A549 (cell line): ENCODE measurements around the gene SIM1. TPM values are rescaled to one million over a fixed set of nuclear protein-coding genes. Genes with fewer than 3 reads are reported as not detected.
A peak's percentile ranks its signal among the peaks of the same experiment; 100 is the strongest.

ENCODE experiments used
- ATAC-seq, 2 experiments: fragments of 200-7000 bp in 1 of 2; fragments of >200 bp in 1 of 2; cut with Nextera tagmentation in 1 of 2; cut with Tn5 transposase in 1 of 2; 3 replicates each; pipeline versions ENCODE4 v1.8.0 to v1.9.1; 2018 to 2020; ENCODE audit warnings: mild to moderate bottlenecking in 1 of 2, moderate library complexity in 1 of 2
- CTCF ChIA-PET: fragments of 300-600 bp; sonication (Branson Sonifier 250); formaldehyde crosslinking; extraction: SDS; loops from one replicate; lab custom pipeline; 2021; ENCODE audit warnings: antibody characterized with exemption, inconsistent platforms; lab: Yijun Ruan, JAX
- POLR2A ChIA-PET: fragments of 350-600 bp; formaldehyde crosslinking; extraction: SDS; loops from one replicate; lab custom pipeline; 2021; ENCODE audit warnings: antibody characterized with exemption, inconsistent platforms; lab: Yijun Ruan, JAX
- DNase-seq, 2 experiments: peaks; one replicate each; pipeline versions ENCODE4 v3.0.0 to v3.0.0-alpha.2; 2011 to 2016; ENCODE audit warnings: low read depth in 1 of 2, low spot score in 1 of 2
- FAIRE-seq: peaks from 2 replicates; lab custom pipeline; 2011; peaks lifted over from hg19 to GRCh38; lab: Jason Lieb, UNC
- H3K27ac ChIP-seq, 2 experiments: fragments of >200 bp; sonication (Bioruptor Twin); formaldehyde crosslinking; 3 replicates each; pipeline ENCODE4 v1.5.1; 2016 to 2017
- H3K4me1 ChIP-seq: fragments of >200 bp; sonication (Bioruptor Twin); formaldehyde crosslinking; 3 replicates; pipeline ENCODE4 v1.6.1; 2016
- H3K4me2 ChIP-seq: fragments of >200 bp; sonication (Bioruptor Twin); formaldehyde crosslinking; 3 replicates; pipeline ENCODE4 v1.6.1; 2016
- H3K4me3 ChIP-seq: fragments of >200 bp; sonication (Bioruptor Twin); formaldehyde crosslinking; 3 replicates; pipeline ENCODE4 v1.5.1; 2016
- H3K9me3 ChIP-seq: fragments of >200 bp; sonication (Bioruptor Twin); formaldehyde crosslinking; 3 replicates; pipeline ENCODE4 v1.6.1; 2016
- CHD2 ChIP-seq: fragments of 150-350 bp; IDR thresholded peaks from 2 replicates; pipeline ENCODE4 v1.6.1; 2014; ENCODE audit warnings: low read length; ENCODE audit not compliant: partially characterized antibody
- EHF ChIP-seq: fragments of 250-450 bp; sonication (Bioruptor Pico); IDR thresholded peaks from 2 replicates; pipeline ENCODE4 v1.5.0; 2020; ENCODE audit warnings: mild to moderate bottlenecking
- FOSL2 ChIP-seq, 2 experiments: fragments of 450-650 bp in 1 of 2; fragments of >200 bp in 1 of 2; sonication (Bioruptor Twin) in 1 of 2; formaldehyde crosslinking; IDR thresholded peaks; 2 replicates each; pipeline versions ENCODE4 v1.5.0 to v1.6.1; 2016 to 2020; ENCODE audit warnings: mild to moderate bottlenecking in 1 of 2, moderate library complexity in 1 of 2
- FOXS1 ChIP-seq: fragments of 250-450 bp; sonication (Bioruptor Pico); IDR thresholded peaks from 2 replicates; pipeline ENCODE4 v1.5.0; 2020; ENCODE audit warnings: mild to moderate bottlenecking, moderate library complexity
- HMGXB4 ChIP-seq: fragments of 250-450 bp; sonication (Bioruptor Pico); IDR thresholded peaks from 2 replicates; pipeline ENCODE4 v1.5.0; 2021; ENCODE audit warnings: mild to moderate bottlenecking, moderate library complexity, borderline replicate concordance
- HOXA7 ChIP-seq: fragments of 250-450 bp; sonication (Bioruptor Pico); IDR thresholded peaks from 2 replicates; pipeline ENCODE4 v1.5.0; 2020; ENCODE audit warnings: mild to moderate bottlenecking, moderate library complexity
- HOXB5 ChIP-seq: fragments of 250-450 bp; sonication (Bioruptor Pico); IDR thresholded peaks from 2 replicates; pipeline ENCODE4 v1.5.0; 2020; ENCODE audit warnings: mild to moderate bottlenecking, moderate library complexity
- KDM1A ChIP-seq: fragments of 200-600 bp; sonication (generic); IDR thresholded peaks from 2 replicates; pipeline ENCODE4 v1.6.1; 2016; ENCODE audit warnings: low read depth, mild to moderate bottlenecking
- MAX ChIP-seq: IDR thresholded peaks from 2 replicates; pipeline ENCODE4 v1.6.1; 2012
- NFE2L2 ChIP-seq: fragments of 150-350 bp; conservative IDR thresholded peaks from 2 replicates; pipeline ENCODE4 v1.6.1; 2014; ENCODE audit warnings: low read length
- NPAS2 ChIP-seq: fragments of 250-450 bp; sonication (Bioruptor Pico); IDR thresholded peaks from 2 replicates; pipeline ENCODE4 v1.8.0; 2022; ENCODE audit warnings: mild to moderate bottlenecking, moderate library complexity, borderline replicate concordance
- NR3C1 ChIP-seq: fragments of >200 bp; sonication (Bioruptor Twin); formaldehyde crosslinking; IDR thresholded peaks from 3 replicates; pipeline ENCODE4 v1.6.1; 2017
- PBX3 ChIP-seq: IDR thresholded peaks from 2 replicates; pipeline ENCODE4 v1.6.1; 2012
- PHF8 ChIP-seq: fragments of 200-600 bp; sonication (generic); IDR thresholded peaks from 2 replicates; pipeline ENCODE4 v1.6.1; 2016; ENCODE audit warnings: low read depth, mild to moderate bottlenecking, antibody characterized with exemption, moderate library complexity, borderline replicate concordance
- RARB ChIP-seq: fragments of 250-450 bp; sonication (Bioruptor Pico); IDR thresholded peaks from 2 replicates; pipeline ENCODE4 v1.8.0; 2021; ENCODE audit warnings: mild to moderate bottlenecking, moderate library complexity
- RCOR1 ChIP-seq: fragments of 150-350 bp; IDR thresholded peaks from 2 replicates; pipeline ENCODE4 v1.6.1; 2014; ENCODE audit warnings: antibody characterized with exemption, low read length, low read depth
- REST ChIP-seq: fragments of 200-600 bp; sonication (generic); IDR thresholded peaks from 2 replicates; pipeline ENCODE4 v1.6.1; 2016; ENCODE audit warnings: antibody characterized with exemption, mild to moderate bottlenecking, moderate library complexity
- RFX5 ChIP-seq: fragments of 450-650 bp; IDR thresholded peaks from 2 replicates; pipeline ENCODE4 v1.7.1; 2014; ENCODE audit warnings: antibody characterized with exemption, mild to moderate bottlenecking, moderate library complexity
- WGBS: methylation state at CpG from one replicate; pipeline ENCODE4 v1.1.6; 2017; ENCODE audit errors: missing lambda C conversion rate; 5-methylcytosine and 5-hydroxymethylcytosine counted together
- polyA plus RNA-seq, 4 experiments: library from polyadenylated mRNA; depleted of rRNA in 3 of 4; stranded (reverse); fragments of >200 nt; fragmentation: RNase III in 1 of 4; extraction: RNeasy Plus Mini Kit Qiagen cat#74134 plus additional on column Dnase treatment in 1 of 4; gene quantifications; 2 replicates in 3 of 4; 3 replicates in 1 of 4; pipeline ENCODE4 v1.2.3, GENCODE V29; 2011 to 2017

SIM1 gene
- polyA plus RNA-seq, 2 of the 4 experiments (the other 2 are of a cell fraction), result not detected

GRCh38 chr6:100432136-100432535 lies 32.6 kb downstream of the SIM1 start:
- H3K27ac ChIP-seq, result peak overlapping the region in 1 of 2 experiments; percentile 58; a peak in 2 of 6 replicates
- H3K4me2 ChIP-seq, result no peak overlapping the region
- no peak for TF ChIP-seq RARB
- no peak for TF ChIP-seq RFX5
- TF ChIP-seq PBX3, result no peak
- TF ChIP-seq PHF8, result no peak
- no peak for TF ChIP-seq FOXS1 (CRISPR knock-in tag)
- TF ChIP-seq NR3C1, result no peak
- no peak for TF ChIP-seq FOSL2 (IDR thresholded peaks at IDR 0.05)
- no peak for TF ChIP-seq FOSL2 (CRISPR knock-in tag; IDR thresholded peaks at IDR 0.05)
- TF ChIP-seq NFE2L2, result no peak
- no peak for TF ChIP-seq NPAS2
- H3K4me1 ChIP-seq, result peaks cover 31% of the 10 kb centered on the region
- no peak for ATAC-seq
- no peak for DNase-seq
- H3K4me3 ChIP-seq, result no peak overlapping the region
- ChIA-PET POLR2A (no interaction called here), CTCF (no interaction called here)
- WGBS, result 84% methylated on average over 3 of the region's 3 CpGs
- FAIRE-seq, result no peak
- no peaks in the 10 kb centered on the region for H3K9me3 ChIP-seq

GRCh38 chr6:100430962-100431361 lies 33.8 kb downstream of the SIM1 start:
- 9% methylated on average over 3 of the region's 3 CpGs for WGBS
- no peak overlapping the region for H3K4me3 ChIP-seq
- DNase-seq (peak; percentile 11 to 22), FAIRE-seq (no peak), ATAC-seq (peak in 1 of 2 experiments; percentile 29; a peak in 1 of 6 replicates)
- H3K27ac ChIP-seq, result peak overlapping the region; percentile 70 to 88
- H3K4me1 ChIP-seq, result peaks cover 31% of the 10 kb centered on the region
- H3K4me2 ChIP-seq, result peak overlapping the region; percentile 66
- ChIA-PET POLR2A (no interaction called here), CTCF (no interaction called here)
- H3K9me3 ChIP-seq, result no peaks in the 10 kb centered on the region
- TF ChIP-seq REST (no peak), NR3C1 (no peak), CHD2 (no peak), NFE2L2 (no peak), HOXB5 (CRISPR knock-in tag) (no peak), KDM1A (no peak), RCOR1 (no peak)

- FAIRE-seq, result no peak
Observed at GRCh38 chr6:100427452-100427851, 37.3 kb downstream of the SIM1 start.

More at GRCh38 chr6:100427452-100427851, 37.3 kb downstream of the SIM1 start:
- H3K27ac ChIP-seq, result no peak overlapping the region
- ChIA-PET POLR2A (no interaction called here), CTCF (no interaction called here)
- no peaks in the 10 kb centered on the region for H3K9me3 ChIP-seq
- no peak for ATAC-seq
- H3K4me2 ChIP-seq, result no peak overlapping the region
- peaks cover 20% of the 10 kb centered on the region for H3K4me1 ChIP-seq
- TF ChIP-seq FOSL2 (IDR thresholded peaks at IDR 0.05), result no peak
- no peak for TF ChIP-seq FOSL2 (CRISPR knock-in tag; IDR thresholded peaks at IDR 0.05)
- TF ChIP-seq NFE2L2, result no peak
- no peak for TF ChIP-seq EHF (CRISPR knock-in tag)
- no peak for TF ChIP-seq RFX5
- no peak for TF ChIP-seq HOXA7 (CRISPR knock-in tag)
- no peak for TF ChIP-seq HMGXB4 (CRISPR knock-in tag)
- TF ChIP-seq CHD2, result no peak
- TF ChIP-seq MAX, result no peak
- no peak for DNase-seq
- H3K4me3 ChIP-seq, result no peak overlapping the region
